K562 (cell line): ENCODE data around the gene RFT1. TPM values are rescaled to one million over a fixed set of nuclear protein-coding genes. Genes with fewer than 3 reads are reported as not detected.

Source experiments
- CC2D1A ChIP-seq: fragments of 450-650 bp; IDR thresholded peaks from 2 replicates; pipeline ENCODE4 v1.6.1; 2017; ENCODE audit warnings: mild to moderate bottlenecking
- DNMT1 ChIP-seq: fragments of 450-650 bp; IDR thresholded peaks from 2 replicates; pipeline ENCODE4 v1.6.1; 2016; ENCODE audit warnings: antibody characterized with exemption, mild to moderate bottlenecking
- EP300 ChIP-seq: IDR thresholded peaks from 2 replicates; pipeline ENCODE4 v1.6.1; 2012; ENCODE audit warnings: low read length, improper control_type of control experiment
- EZH2 ChIP-seq: IDR thresholded peaks from 2 replicates; pipeline ENCODE4 v1.6.1; 2012; ENCODE audit warnings: low read depth, mild to moderate bottlenecking, inconsistent platforms, low read length, borderline replicate concordance
- FOXM1 ChIP-seq, 2 experiments: fragments of 450-650 bp in 1 of 2; sonication (generic) in 1 of 2; formaldehyde crosslinking in 1 of 2; IDR thresholded peaks; 2 replicates each; pipeline versions ENCODE4 v1.6.1 to v1.9.0; 2017 to 2022; ENCODE audit warnings: low read depth in 2 of 2, mild to moderate bottlenecking in 2 of 2, missing genetic modification reagents in 1 of 2, moderate library complexity in 1 of 2
- LEF1 ChIP-seq: fragments of 450-650 bp; IDR thresholded peaks from 2 replicates; pipeline ENCODE4 v1.6.1; 2016; ENCODE audit warnings: mild to moderate bottlenecking
- POLR3G ChIP-seq: IDR thresholded peaks from 2 replicates; pipeline ENCODE4 v1.6.1; 2011; ENCODE audit not compliant: insufficient read length, insufficient replicate concordance; ENCODE audit errors: extremely low read depth
- RBM25 ChIP-seq: fragments of 200-400 bp; formaldehyde crosslinking; IDR thresholded peaks from 2 replicates; pipeline ENCODE4 v1.6.1; 2018; ENCODE audit warnings: low read length, low read depth, moderate library complexity; ENCODE audit not compliant: severe bottlenecking
- TRIM24 ChIP-seq, 2 experiments: fragments of 450-650 bp; IDR thresholded peaks; 2 replicates each; pipeline ENCODE4 v1.6.1; 2016
- ZNF76 ChIP-seq: fragments of 250-450 bp; sonication (Bioruptor Pico); IDR thresholded peaks from 2 replicates; pipeline ENCODE4 v1.4.0; 2020; ENCODE audit warnings: mild to moderate bottlenecking, moderate library complexity, borderline replicate concordance
- polyA plus RNA-seq, 8 experiments: library from polyadenylated mRNA; depleted of rRNA in 4 of 8; stranded (reverse) in 5 of 8; unstranded in 3 of 8; fragments of >200 nt; fragmentation: Nextera tagmentation in 2 of 8; fragmentation: Illumina TruSeq in 1 of 8; extraction: Ambion mirVana in 2 of 8; extraction: Trizol in 1 of 8; gene quantifications; 2 replicates each; pipeline versions ENCODE4 v1.2.1 to v1.2.3, GENCODE V29; 2011 to 2014; ENCODE audit warnings: inconsistent platforms in 1 of 8, missing spikeins in 1 of 8
- total RNA-seq, 7 experiments: library from RNA; depleted of rRNA in 6 of 7; stranded (reverse); fragments of >200 nt in 6 of 7; fragmentation: Illumina TruSeq in 2 of 7; extraction: Trizol in 2 of 7; gene quantifications; 2 replicates each; pipeline versions ENCODE4 v1.2.1 to v1.2.3, GENCODE V29; 2011 to 2021; ENCODE audit warnings: low replicate concordance in 1 of 7
- TF ChIP-seq, protein P1 (sequence below): fragments of 200-800 bp; sonication (Bioruptor generic); IDR thresholded peaks from 2 replicates; pipeline ENCODE4 v1.6.1; 2017; ENCODE audit warnings: missing genetic modification characterization, missing compliant biosample characterization
- TF ChIP-seq, protein P2 (sequence below): fragments of 450-650 bp; IDR thresholded peaks from 2 replicates; pipeline ENCODE4 v1.6.1; 2016; ENCODE audit warnings: mild to moderate bottlenecking, moderate library complexity
- TF ChIP-seq, protein P3 (sequence below), 2 experiments: IDR thresholded peaks; 2 replicates each; pipeline ENCODE4 v1.6.1; 2011; ENCODE audit warnings: borderline replicate concordance in 1 of 2, control low read depth in 1 of 2, low read depth in 1 of 2, low read length in 1 of 2, mild to moderate bottlenecking in 1 of 2, mixed read lengths in 1 of 2, moderate library complexity in 1 of 2; ENCODE audit not compliant: insufficient read depth in 1 of 2, insufficient read length in 1 of 2, poor library complexity in 1 of 2, severe bottlenecking in 1 of 2; ENCODE audit errors: extremely low read depth in 1 of 2

The RFT1 gene
- total and polyA plus RNA-seq, 9 of the 15 experiments (the other 6 are each of a cell fraction or from before 2014, with no cell fraction given): 4.4 to 23.8 (median 8.9) TPM

DNA sequence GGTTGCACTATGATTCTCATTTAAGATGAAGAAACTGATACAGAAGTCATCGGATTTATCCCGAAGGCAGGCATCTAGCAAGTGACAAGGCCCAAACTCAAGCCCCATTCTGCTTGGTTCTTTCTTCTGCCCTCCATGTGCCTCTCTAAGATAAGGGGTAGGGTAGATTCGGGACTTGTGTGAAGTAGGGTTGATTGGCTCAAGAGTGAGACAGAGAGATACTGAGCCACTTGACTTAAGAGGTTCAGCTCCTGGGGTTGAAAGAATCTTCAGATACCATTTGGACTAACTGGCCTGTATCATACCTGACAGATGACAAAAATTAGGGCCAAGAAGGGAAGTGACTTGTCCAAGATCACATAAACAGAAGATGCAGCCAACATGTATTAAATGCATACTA, 891 bp downstream of the RFT1 start (continued):
- TF ChIP-seq, protein P1, sequence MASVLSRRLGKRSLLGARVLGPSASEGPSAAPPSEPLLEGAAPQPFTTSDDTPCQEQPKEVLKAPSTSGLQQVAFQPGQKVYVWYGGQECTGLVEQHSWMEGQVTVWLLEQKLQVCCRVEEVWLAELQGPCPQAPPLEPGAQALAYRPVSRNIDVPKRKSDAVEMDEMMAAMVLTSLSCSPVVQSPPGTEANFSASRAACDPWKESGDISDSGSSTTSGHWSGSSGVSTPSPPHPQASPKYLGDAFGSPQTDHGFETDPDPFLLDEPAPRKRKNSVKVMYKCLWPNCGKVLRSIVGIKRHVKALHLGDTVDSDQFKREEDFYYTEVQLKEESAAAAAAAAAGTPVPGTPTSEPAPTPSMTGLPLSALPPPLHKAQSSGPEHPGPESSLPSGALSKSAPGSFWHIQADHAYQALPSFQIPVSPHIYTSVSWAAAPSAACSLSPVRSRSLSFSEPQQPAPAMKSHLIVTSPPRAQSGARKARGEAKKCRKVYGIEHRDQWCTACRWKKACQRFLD: peak; percentile 41; the same call in 1 of the 2 replicates
- TF ChIP-seq, protein P2, sequence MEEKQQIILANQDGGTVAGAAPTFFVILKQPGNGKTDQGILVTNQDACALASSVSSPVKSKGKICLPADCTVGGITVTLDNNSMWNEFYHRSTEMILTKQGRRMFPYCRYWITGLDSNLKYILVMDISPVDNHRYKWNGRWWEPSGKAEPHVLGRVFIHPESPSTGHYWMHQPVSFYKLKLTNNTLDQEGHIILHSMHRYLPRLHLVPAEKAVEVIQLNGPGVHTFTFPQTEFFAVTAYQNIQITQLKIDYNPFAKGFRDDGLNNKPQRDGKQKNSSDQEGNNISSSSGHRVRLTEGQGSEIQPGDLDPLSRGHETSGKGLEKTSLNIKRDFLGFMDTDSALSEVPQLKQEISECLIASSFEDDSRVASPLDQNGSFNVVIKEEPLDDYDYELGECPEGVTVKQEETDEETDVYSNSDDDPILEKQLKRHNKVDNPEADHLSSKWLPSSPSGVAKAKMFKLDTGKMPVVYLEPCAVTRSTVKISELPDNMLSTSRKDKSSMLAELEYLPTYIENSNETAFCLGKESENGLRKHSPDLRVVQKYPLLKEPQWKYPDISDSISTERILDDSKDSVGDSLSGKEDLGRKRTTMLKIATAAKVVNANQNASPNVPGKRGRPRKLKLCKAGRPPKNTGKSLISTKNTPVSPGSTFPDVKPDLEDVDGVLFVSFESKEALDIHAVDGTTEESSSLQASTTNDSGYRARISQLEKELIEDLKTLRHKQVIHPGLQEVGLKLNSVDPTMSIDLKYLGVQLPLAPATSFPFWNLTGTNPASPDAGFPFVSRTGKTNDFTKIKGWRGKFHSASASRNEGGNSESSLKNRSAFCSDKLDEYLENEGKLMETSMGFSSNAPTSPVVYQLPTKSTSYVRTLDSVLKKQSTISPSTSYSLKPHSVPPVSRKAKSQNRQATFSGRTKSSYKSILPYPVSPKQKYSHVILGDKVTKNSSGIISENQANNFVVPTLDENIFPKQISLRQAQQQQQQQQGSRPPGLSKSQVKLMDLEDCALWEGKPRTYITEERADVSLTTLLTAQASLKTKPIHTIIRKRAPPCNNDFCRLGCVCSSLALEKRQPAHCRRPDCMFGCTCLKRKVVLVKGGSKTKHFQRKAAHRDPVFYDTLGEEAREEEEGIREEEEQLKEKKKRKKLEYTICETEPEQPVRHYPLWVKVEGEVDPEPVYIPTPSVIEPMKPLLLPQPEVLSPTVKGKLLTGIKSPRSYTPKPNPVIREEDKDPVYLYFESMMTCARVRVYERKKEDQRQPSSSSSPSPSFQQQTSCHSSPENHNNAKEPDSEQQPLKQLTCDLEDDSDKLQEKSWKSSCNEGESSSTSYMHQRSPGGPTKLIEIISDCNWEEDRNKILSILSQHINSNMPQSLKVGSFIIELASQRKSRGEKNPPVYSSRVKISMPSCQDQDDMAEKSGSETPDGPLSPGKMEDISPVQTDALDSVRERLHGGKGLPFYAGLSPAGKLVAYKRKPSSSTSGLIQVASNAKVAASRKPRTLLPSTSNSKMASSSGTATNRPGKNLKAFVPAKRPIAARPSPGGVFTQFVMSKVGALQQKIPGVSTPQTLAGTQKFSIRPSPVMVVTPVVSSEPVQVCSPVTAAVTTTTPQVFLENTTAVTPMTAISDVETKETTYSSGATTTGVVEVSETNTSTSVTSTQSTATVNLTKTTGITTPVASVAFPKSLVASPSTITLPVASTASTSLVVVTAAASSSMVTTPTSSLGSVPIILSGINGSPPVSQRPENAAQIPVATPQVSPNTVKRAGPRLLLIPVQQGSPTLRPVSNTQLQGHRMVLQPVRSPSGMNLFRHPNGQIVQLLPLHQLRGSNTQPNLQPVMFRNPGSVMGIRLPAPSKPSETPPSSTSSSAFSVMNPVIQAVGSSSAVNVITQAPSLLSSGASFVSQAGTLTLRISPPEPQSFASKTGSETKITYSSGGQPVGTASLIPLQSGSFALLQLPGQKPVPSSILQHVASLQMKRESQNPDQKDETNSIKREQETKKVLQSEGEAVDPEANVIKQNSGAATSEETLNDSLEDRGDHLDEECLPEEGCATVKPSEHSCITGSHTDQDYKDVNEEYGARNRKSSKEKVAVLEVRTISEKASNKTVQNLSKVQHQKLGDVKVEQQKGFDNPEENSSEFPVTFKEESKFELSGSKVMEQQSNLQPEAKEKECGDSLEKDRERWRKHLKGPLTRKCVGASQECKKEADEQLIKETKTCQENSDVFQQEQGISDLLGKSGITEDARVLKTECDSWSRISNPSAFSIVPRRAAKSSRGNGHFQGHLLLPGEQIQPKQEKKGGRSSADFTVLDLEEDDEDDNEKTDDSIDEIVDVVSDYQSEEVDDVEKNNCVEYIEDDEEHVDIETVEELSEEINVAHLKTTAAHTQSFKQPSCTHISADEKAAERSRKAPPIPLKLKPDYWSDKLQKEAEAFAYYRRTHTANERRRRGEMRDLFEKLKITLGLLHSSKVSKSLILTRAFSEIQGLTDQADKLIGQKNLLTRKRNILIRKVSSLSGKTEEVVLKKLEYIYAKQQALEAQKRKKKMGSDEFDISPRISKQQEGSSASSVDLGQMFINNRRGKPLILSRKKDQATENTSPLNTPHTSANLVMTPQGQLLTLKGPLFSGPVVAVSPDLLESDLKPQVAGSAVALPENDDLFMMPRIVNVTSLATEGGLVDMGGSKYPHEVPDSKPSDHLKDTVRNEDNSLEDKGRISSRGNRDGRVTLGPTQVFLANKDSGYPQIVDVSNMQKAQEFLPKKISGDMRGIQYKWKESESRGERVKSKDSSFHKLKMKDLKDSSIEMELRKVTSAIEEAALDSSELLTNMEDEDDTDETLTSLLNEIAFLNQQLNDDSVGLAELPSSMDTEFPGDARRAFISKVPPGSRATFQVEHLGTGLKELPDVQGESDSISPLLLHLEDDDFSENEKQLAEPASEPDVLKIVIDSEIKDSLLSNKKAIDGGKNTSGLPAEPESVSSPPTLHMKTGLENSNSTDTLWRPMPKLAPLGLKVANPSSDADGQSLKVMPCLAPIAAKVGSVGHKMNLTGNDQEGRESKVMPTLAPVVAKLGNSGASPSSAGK: peak; percentile 45; the same call in 1 of the 2 replicates
- TF ChIP-seq TRIM24 (IDR thresholded peaks at IDR 0.05): peak; percentile 52 to 75; a peak in 2 of 4 replicates
- TF ChIP-seq FOXM1 (IDR thresholded peaks at IDR 0.05; ENCODE audit: low read depth): peak; percentile 68; the same call in 1 of the 2 replicates
- TF ChIP-seq FOXM1 (CRISPR knock-in tag; IDR thresholded peaks at IDR 0.05; ENCODE audit: low read depth): no peak
- peak; percentile 64; the same call in 1 of the 2 replicates for TF ChIP-seq EP300
- TF ChIP-seq DNMT1: no peak
- TF ChIP-seq LEF1: peak; percentile 37; the same call in 1 of the 2 replicates
- peak; percentile 4 for TF ChIP-seq RBM25
- TF ChIP-seq, protein P3, sequence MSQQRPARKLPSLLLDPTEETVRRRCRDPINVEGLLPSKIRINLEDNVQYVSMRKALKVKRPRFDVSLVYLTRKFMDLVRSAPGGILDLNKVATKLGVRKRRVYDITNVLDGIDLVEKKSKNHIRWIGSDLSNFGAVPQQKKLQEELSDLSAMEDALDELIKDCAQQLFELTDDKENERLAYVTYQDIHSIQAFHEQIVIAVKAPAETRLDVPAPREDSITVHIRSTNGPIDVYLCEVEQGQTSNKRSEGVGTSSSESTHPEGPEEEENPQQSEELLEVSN (IDR thresholded peaks at IDR 0.05; ENCODE audit: borderline replicate concordance in 1 of 2, extremely low read depth in 1 of 2, insufficient read depth in 1 of 2, insufficient read length in 1 of 2, low read depth in 1 of 2, low read length in 1 of 2, poor library complexity in 1 of 2, severe bottlenecking in 1 of 2): peak in 1 of 2 experiments; percentile 21
- TF ChIP-seq ZNF76 (CRISPR knock-in tag): no peak
- peak; percentile 66; the same call in 1 of the 2 replicates for TF ChIP-seq CC2D1A
- TF ChIP-seq POLR3G: no peak
- no peak for TF ChIP-seq EZH2
